Natural killer cell (primary cell): Measurements from ENCODE around the gene DLD. TPM values are rescaled to one million over a fixed set of nuclear protein-coding genes. Genes with fewer than 3 reads are reported as not detected.
"Not testable (repeated sequence)": the region's sequence is repeated elsewhere in the genome, so short reads cannot be mapped to it uniquely, and the experiment has no call there.

ENCODE experiments used
- ATAC-seq, 3 donors: fragments of 150-1000 bp in 2 of 3; fragments of 200-7000 bp in 1 of 3; cut with Tn5 transposase; 1 replicate in 1 of 3; 2 replicates in 2 of 3; pipeline ENCODE4 v1.10.0; 2021; ENCODE audit warnings: mild to moderate bottlenecking in 2 of 3, moderate library complexity in 2 of 3
- DNase-seq, 2 donors: peaks; one replicate each; pipeline versions ENCODE4 v3.0.0 to v3.0.0-alpha.2; 2013 to 2021; ENCODE audit warnings: mixed read lengths in 1 of 2
- H3K27ac ChIP-seq: one replicate; pipeline ENCODE4 v1.5.1; 2013; ENCODE audit warnings: mild to moderate bottlenecking, low read length
- H3K27me3 ChIP-seq: one replicate; pipeline ENCODE4 v1.6.1; 2013; ENCODE audit warnings: low read length; ENCODE audit not compliant: control insufficient read depth, insufficient read depth
- H3K36me3 ChIP-seq: one replicate; pipeline ENCODE4 v1.6.1; 2013; ENCODE audit warnings: low read length; ENCODE audit not compliant: control insufficient read depth, insufficient read depth
- H3K4me1 ChIP-seq: one replicate; pipeline ENCODE4 v1.6.1; 2013; ENCODE audit warnings: low read length; ENCODE audit not compliant: control insufficient read depth, insufficient read depth
- H3K4me3 ChIP-seq: one replicate; pipeline ENCODE4 v1.5.1; 2013; ENCODE audit warnings: low read length
- H3K9me3 ChIP-seq: one replicate; pipeline ENCODE4 v1.6.1; 2013; ENCODE audit warnings: low read length; ENCODE audit not compliant: control insufficient read depth, insufficient read depth
- H3K27ac Mint-ChIP-seq, 2 donors: one replicate each; pipeline ENCODE4 v1.8.0; 2022; ENCODE audit warnings: mild to moderate bottlenecking in 2 of 2, mixed read lengths in 2 of 2, moderate library complexity in 1 of 2
- H3K27me3 Mint-ChIP-seq, 2 donors: one replicate each; pipeline ENCODE4 v1.8.0; 2022; ENCODE audit warnings: low read depth in 2 of 2, mixed read lengths in 2 of 2
- H3K36me3 Mint-ChIP-seq: one replicate; pipeline ENCODE4 v1.8.0; 2022; ENCODE audit warnings: mixed read lengths
- H3K4me1 Mint-ChIP-seq, 2 donors: one replicate each; pipeline ENCODE4 v1.8.0; 2022; ENCODE audit warnings: mixed read lengths in 2 of 2
- H3K4me3 Mint-ChIP-seq: one replicate; pipeline ENCODE4 v1.8.0; 2022; ENCODE audit warnings: mild to moderate bottlenecking, moderate library complexity, mixed read lengths
- H3K9me3 Mint-ChIP-seq, 2 donors: one replicate each; pipeline ENCODE4 v1.8.0; 2022; ENCODE audit warnings: mixed read lengths in 2 of 2
- WGBS: methylation state at CpG from one replicate; pipeline ENCODE4 v1.1.7; 2013; ENCODE audit warnings: missing lambda C conversion rate; ENCODE audit not compliant: insufficient coverage; 5-methylcytosine and 5-hydroxymethylcytosine counted together
- intact Hi-C: fragments of 100-400 bp; cut with micrococcal nuclease; formaldehyde crosslinking; loops from one replicate; pipeline ENCODE4 v1.14.2; 2022
- total RNA-seq, 4 donors: library from RNA; stranded (reverse); fragments of 120-200 nt in 1 of 4; gene quantifications; one replicate each; pipeline versions ENCODE4 v1.2.3 to v1.2.4, GENCODE V29; 2013 to 2022
- TF ChIP-seq, protein P1 (sequence below): fragments of 200-600 bp; IDR thresholded peaks from one replicate; pipeline ENCODE4 v1.8.0; 2022; ENCODE audit warnings: antibody characterized with exemption

DLD gene
- total RNA-seq, 3 donors from 2014 or later (not counting 1 experiment from before 2014, with no cell fraction given) = 72.2 to 81.4 (median 80.9) TPM

DNA sequence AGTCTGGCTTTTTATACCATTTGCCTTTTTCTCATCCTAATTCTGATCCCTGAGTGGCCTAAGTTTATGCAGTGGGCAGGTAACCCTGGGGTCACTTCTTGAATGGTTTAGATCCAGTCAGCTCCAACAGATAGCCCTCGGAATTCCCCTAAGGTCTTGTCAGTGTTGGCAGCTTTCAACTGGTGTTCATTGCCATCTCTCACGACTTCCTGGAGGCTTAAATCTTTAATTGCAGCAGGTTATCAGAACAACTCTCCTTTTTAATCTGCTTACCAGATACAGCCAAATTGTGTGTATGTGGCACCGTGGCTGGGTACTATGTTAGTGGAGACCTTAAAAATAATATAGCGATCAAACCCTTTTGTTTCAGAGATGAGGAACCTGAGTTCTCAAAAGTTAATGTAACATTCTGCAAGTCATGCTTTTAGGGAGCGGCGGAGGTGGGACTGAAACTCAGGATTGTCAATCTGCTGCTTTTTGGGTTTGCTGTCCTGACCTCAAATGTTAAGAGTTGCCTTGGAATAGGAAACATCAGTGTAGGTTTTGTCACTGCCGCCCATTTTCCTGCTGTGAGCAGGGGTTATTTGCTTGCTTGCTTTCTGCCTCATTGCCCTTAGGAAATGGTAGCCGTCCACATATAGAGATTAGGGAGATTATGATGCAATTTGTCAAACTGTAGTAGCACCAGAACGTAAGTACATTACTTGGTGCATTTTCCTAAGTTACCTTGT is 818 bp downstream of the DLD start:
- peaks cover 27% of the 10 kb centered on the region for H3K36me3 ChIP-seq
- intact Hi-C loops = loop anchor here (1.0 to 10.0 kb wide), 3 partner anchors 148 to 724 kb away; partner anchors contain the start of genes BCAP29 and HBP1
- ATAC-seq (peak; percentile 39 to 64 (median 52)), DNase-seq (peak in 1 of 2 donors; percentile 78)
- H3K4me3 ChIP-seq = peak overlapping the region; percentile 75
- no peaks in the 10 kb centered on the region for H3K27me3 Mint-ChIP-seq
- peak overlapping the region; percentile 97 for H3K4me3 Mint-ChIP-seq
- WGBS = 12% methylated on average over 9 of the region's 9 CpGs
- peaks cover 51 to 57% of the 10 kb centered on the region in 2 donors for H3K4me1 Mint-ChIP-seq
- H3K9me3 ChIP-seq = no peaks in the 10 kb centered on the region
- TF ChIP-seq, protein P1, sequence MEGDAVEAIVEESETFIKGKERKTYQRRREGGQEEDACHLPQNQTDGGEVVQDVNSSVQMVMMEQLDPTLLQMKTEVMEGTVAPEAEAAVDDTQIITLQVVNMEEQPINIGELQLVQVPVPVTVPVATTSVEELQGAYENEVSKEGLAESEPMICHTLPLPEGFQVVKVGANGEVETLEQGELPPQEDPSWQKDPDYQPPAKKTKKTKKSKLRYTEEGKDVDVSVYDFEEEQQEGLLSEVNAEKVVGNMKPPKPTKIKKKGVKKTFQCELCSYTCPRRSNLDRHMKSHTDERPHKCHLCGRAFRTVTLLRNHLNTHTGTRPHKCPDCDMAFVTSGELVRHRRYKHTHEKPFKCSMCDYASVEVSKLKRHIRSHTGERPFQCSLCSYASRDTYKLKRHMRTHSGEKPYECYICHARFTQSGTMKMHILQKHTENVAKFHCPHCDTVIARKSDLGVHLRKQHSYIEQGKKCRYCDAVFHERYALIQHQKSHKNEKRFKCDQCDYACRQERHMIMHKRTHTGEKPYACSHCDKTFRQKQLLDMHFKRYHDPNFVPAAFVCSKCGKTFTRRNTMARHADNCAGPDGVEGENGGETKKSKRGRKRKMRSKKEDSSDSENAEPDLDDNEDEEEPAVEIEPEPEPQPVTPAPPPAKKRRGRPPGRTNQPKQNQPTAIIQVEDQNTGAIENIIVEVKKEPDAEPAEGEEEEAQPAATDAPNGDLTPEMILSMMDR = no peak
- peak overlapping the region; percentile 97 to 98 for H3K27ac Mint-ChIP-seq
- no peaks in the 10 kb centered on the region for H3K9me3 Mint-ChIP-seq
- H3K36me3 Mint-ChIP-seq = no peaks in the 10 kb centered on the region
- H3K4me1 ChIP-seq = peaks cover 15% of the 10 kb centered on the region
- no peaks in the 10 kb centered on the region for H3K27me3 ChIP-seq
- H3K27ac ChIP-seq = peak overlapping the region; percentile 95

- Mint-ChIP-seq H3K4me1 (peaks cover 56 to 62% of the 10 kb centered on the region in 2 donors), H3K4me3 (peak overlapping the region; percentile 97), H3K27ac (peak overlapping the region; percentile 97 to 98)
- H3K27me3 Mint-ChIP-seq, ATAC-seq, DNase-seq, H3K36me3 Mint-ChIP-seq, H3K27me3 ChIP-seq, H3K4me3 ChIP-seq, H3K9me3 ChIP-seq, H3K9me3 Mint-ChIP-seq: not testable (repeated sequence)
- intact Hi-C loops = loop anchor here (5.0 to 10.0 kb wide), 2 partner anchors 308 to 725 kb away; partner anchors contain the start of genes BCAP29 and HBP1
- WGBS = 95% methylated on average over 6 of the region's 8 CpGs
- Histone ChIP-seq H3K36me3 (peaks cover 27% of the 10 kb centered on the region), H3K27ac (peak overlapping the region; percentile 95), H3K4me1 (peaks cover 15% of the 10 kb centered on the region)
These were observed 1.4 kb downstream of the DLD start for GRCh38 chr7:107892367-107892741.

- peaks cover 8% of the 10 kb centered on the region for H3K36me3 Mint-ChIP-seq
- H3K4me1 ChIP-seq = no peaks in the 10 kb centered on the region
- no peak for ATAC-seq
- H3K9me3 ChIP-seq = no peaks in the 10 kb centered on the region
- H3K27me3 ChIP-seq = no peaks in the 10 kb centered on the region
- no CpG with 5 or more reads among the region's 2 CpGs for WGBS
- H3K27ac Mint-ChIP-seq = peak overlapping the region in 1 of 2 donors; percentile 31
- peaks cover 41% of the 10 kb centered on the region for H3K36me3 ChIP-seq
- H3K4me3 ChIP-seq = no peak overlapping the region
- H3K27ac ChIP-seq = no peak overlapping the region
- H3K9me3 Mint-ChIP-seq = no peaks in the 10 kb centered on the region
- peaks cover 47 to 57% of the 10 kb centered on the region in 2 donors for H3K4me1 Mint-ChIP-seq
- no peaks in the 10 kb centered on the region for H3K27me3 Mint-ChIP-seq
- DNase-seq = no peak
- intact Hi-C loops = loop anchor here (10.0 kb wide), 1 partner anchor 314 kb away; the partner anchor contains the start of gene BCAP29
- H3K4me3 Mint-ChIP-seq = no peak overlapping the region
- TF ChIP-seq, protein P1 = no peak
These were observed 8.1 kb downstream of the DLD start for GRCh38 chr7:107898997-107899594.

DNA sequence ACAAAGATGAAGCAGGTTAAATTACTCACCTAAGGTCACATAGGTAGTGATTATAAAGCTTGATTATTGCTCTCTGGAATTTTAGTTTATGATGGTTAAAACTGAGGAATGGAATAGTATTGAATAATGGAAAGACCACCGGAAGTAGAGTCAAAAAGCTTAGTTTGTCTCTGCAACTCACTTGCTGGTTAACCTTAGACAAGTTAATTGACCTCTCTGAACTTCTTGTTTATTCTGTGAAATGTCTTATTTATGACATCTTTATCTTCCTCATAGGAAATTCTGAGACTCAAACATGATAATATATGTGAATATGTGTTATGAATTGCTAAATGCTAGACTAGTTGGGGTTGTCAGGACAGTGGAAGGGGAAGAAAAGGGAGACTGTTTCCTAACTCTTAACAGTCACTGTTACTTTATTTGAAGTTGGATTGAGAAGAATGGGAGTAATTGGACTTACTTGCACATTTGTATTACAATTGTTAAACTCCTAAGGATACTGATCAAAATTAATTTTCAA is 9.6 kb downstream of the DLD start:
- no peaks in the 10 kb centered on the region for H3K9me3 ChIP-seq
- H3K4me1 ChIP-seq = no peaks in the 10 kb centered on the region
- ATAC-seq = no peak
- Mint-ChIP-seq H3K4me3 (no peak overlapping the region), H3K4me1 (peaks cover 35 to 43% of the 10 kb centered on the region in 2 donors), H3K36me3 (peaks cover 8% of the 10 kb centered on the region), H3K27ac (peak overlapping the region; percentile 13 to 27), H3K9me3 (no peaks in the 10 kb centered on the region), H3K27me3 (no peaks in the 10 kb centered on the region)
- H3K4me3 ChIP-seq = no peak overlapping the region
- no peak overlapping the region for H3K27ac ChIP-seq
- TF ChIP-seq, protein P1 = no peak
- peaks cover 41% of the 10 kb centered on the region for H3K36me3 ChIP-seq
- WGBS = 100% methylated on average over 1 of the region's 1 CpG
- intact Hi-C loops = no loop called here
- DNase-seq = no peak
- no peaks in the 10 kb centered on the region for H3K27me3 ChIP-seq
